Measurements from ENCODE around the gene FDPS.
"Not testable (repeated sequence)": the region's sequence is repeated elsewhere in the genome, so short reads cannot be mapped to it uniquely, and the experiment has no call there.

The FDPS gene

DNA sequence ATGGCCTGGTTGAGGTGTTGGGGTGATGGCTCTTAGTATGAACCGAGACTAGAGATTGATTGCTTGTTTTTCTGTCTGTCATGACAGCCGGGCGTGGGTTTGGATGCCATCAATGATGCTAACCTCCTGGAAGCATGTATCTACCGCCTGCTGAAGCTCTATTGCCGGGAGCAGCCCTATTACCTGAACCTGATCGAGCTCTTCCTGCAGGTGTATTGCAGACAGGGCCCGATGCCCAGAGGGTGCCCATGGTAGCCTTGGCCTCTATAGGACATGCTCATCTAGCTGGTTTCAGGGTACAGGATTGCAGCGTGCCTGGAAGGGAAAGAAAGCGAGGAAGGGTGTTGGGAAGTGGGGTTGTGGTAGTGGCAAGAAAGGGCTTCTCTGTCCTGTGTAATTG lies 9.4 kb downstream of the FDPS start:
- no peak for DNase-seq (ENCODE audit: extremely low read depth in 1 of 2, low read depth in 1 of 2)

DNA sequence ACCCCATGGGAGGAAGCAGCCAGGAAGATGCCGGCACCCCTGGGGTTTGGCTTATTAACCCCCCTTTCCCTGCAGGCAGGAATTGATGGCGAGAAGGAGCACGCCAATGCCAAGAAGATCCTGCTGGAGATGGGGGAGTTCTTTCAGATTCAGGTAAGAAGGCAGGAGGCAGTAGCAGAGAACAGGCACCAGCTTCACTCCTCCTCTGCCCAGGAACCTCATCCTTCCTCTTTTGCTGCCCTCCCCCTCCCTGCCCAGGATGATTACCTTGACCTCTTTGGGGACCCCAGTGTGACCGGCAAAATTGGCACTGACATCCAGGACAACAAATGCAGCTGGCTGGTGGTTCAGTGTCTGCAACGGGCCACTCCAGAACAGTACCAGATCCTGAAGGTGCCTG lies 10.9 kb downstream of the FDPS start:
- no peak for DNase-seq (ENCODE audit: extremely low read depth in 1 of 2, low read depth in 1 of 2)

DNA sequence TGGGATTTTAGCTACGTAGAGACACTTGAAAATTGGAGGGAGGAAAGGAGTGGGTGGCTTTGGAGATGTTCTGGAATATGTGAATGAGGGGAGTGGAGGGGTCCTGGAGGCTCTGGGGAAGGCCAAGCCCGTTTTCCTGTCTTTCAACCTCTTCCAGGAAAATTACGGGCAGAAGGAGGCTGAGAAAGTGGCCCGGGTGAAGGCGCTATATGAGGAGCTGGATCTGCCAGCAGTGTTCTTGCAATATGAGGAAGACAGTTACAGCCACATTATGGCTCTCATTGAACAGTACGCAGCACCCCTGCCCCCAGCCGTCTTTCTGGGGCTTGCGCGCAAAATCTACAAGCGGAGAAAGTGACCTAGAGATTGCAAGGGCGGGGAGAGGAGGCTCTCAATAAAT lies 11.6 kb downstream of the FDPS start:
- DNase-seq (ENCODE audit: extremely low read depth in 1 of 2, low read depth in 1 of 2): no peak

DNA sequence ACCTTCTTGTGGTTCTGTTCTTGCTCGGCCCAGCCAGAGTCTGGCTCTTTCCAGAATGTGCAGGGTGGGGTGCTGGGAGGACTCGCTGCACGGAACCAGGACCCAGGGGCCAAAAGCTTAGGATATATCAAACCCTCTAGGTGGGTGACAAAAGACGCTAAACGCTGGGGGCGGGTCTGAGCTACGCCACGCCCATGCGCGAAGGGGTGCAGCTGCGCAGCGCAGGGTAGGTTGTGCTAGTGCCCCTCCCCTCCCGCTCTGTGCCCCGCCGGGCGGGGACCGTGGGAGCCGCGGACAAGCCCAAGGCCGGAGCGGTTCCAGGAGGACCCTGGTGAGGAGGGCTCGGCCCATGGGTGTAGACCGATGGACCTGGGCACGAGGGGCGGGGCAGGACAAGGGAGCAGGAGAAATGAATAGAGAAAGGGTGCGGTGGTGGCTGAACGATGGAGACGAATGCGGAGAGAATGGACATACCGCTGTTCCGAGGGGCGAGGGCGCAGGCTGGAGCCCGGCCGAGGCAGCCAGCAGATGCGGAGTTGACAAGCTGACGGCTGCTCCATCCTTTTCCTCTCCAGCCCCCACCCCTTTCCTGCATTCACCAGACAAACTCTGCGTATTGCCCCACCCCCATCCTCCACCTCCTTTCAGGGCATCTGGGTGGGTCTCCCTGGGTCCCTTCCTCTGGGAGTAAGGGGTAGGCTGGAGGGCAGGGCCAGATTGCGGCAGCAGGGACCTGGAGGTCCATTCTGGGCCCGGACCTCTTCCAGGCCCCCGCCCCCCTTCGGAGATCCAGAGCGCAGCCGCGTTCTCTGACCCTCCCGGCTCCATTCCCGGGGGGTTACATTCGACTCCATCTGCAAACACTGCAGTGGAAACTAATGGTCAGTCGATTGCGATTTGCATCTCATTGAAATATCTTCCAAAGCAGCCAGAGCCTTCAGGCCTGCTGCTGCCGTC lies 12.3 kb downstream of the FDPS start, which contains the start of gene RUSC1:
Gene RUSC1, plus strand, starts transcription at position 234 of the 957 bp plus-strand sequence. CDS start 880 bp downstream, outside the sequence.
- peak; percentile 27 to 48 for DNase-seq (ENCODE audit: extremely low read depth in 1 of 2, low read depth in 1 of 2)

DNA sequence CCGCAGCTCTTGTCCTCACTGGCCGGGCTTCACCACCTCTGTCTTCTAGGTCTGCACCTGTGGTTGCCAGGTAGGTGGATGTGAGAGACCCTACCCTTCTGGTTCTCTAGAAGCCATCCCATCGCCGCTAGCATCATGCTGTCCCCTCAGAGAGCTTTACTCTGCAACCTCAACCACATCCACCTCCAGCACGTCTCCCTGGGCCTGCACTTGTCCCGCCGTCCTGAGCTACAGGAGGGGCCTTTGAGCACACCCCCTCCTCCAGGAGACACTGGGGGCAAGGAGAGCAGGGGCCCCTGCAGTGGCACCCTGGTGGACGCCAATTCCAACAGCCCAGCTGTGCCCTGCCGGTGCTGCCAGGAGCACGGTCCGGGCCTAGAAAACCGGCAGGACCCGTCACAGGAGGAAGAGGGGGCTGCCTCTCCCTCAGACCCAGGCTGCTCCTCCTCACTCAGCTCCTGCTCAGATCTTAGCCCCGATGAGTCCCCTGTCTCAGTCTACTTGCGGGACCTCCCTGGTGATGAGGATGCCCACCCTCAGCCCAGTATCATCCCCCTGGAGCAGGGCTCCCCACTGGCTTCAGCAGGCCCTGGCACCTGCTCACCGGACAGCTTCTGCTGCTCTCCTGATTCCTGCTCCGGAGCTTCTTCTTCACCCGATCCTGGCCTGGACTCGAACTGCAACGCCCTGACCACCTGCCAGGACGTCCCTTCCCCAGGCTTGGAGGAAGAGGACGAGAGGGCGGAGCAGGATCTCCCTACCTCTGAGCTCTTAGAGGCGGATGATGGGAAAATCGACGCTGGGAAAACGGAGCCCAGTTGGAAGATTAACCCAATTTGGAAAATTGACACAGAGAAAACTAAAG lies 13.2 kb downstream of the FDPS start:
- DNase-seq (ENCODE audit: extremely low read depth in 1 of 2, low read depth in 1 of 2): no peak

- no peak for DNase-seq (ENCODE audit: extremely low read depth in 1 of 2, low read depth in 1 of 2)
Observed at GRCh38 chr1:155322571-155322952, 13.9 kb downstream of the FDPS start.

GRCh38 chr1:155322953-155323728 lies 14.5 kb downstream of the FDPS start:
- DNase-seq (ENCODE audit: extremely low read depth in 1 of 2, low read depth in 1 of 2): peak; percentile 63 to 83

DNA sequence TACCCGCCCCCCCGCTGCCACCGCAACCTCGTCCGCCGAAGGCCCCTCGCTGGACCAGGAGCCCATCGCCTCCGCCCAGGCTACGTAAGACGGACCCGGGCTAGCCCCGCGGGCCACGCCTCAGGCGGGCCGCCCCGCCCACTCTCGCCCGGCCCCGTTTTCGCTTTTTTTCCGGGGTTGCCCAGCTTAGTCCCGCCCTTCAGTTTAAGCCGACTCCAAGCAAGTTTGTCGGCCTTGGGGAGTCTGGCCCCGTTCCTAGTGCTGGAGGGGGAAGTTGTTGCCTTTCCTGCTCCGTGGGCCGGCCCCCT lies 15.0 kb downstream of the FDPS start:
- peak; percentile 37 to 70 for DNase-seq (ENCODE audit: extremely low read depth in 1 of 2, low read depth in 1 of 2)

GRCh38 chr1:155324037-155324716 lies 15.5 kb downstream of the FDPS start:
- peak; percentile 68 to 77 for DNase-seq (ENCODE audit: extremely low read depth in 1 of 2, low read depth in 1 of 2)

DNA sequence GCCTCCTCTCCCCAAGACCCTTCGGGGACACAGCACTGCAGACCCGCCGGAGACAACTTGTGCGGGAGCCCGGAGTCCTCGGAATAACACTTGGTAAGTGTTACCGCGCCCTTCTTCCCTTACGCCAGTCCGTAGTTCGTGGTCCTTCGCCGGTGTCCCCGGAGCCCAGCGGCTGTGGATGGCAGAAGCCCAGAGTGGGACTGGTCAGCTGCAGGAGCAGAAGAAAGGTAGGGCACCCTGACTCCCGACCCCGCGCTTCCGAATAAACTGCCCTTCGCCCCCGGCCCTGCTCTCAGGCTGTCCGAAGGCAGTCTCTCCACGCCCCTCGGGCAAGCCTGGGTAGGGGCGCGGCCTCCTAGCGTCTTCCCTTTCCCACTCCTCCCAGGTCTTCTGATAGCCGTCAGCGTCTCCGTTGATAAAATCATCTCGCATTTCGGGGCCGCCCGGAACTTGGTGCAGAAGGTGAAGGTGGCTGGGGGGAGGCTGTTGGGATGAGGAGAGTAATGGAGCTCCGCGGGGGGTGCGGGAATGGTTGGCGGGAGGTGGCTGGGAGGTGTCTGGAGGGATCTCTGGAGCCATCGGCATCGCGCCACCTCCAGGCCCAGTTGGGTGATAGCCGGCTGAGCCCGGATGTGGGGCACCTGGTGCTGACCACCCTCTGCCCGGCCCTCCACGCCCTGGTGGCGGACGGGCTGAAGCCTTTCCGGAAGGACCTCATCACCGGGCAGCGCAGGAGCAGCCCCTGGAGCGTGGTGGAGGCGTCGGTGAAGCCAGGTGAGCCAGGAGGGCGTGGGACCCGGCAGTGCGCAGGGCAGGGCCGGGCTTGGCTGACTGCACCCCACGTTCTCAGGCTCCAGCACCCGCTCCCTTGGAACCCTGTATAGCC lies 16.3 kb downstream of the FDPS start:
- DNase-seq (ENCODE audit: extremely low read depth in 1 of 2, low read depth in 1 of 2): no peak

GRCh38 chr1:155325603-155325893 lies 16.9 kb downstream of the FDPS start:
- DNase-seq (ENCODE audit: extremely low read depth in 1 of 2, low read depth in 1 of 2): no peak

- no peak for DNase-seq (ENCODE audit: extremely low read depth in 1 of 2, low read depth in 1 of 2)
Observed at GRCh38 chr1:155326020-155326526, 17.4 kb downstream of the FDPS start.

- no peak for DNase-seq (ENCODE audit: extremely low read depth in 1 of 2, low read depth in 1 of 2)
Observed at GRCh38 chr1:155326631-155327037, 18.0 kb downstream of the FDPS start.

DNA sequence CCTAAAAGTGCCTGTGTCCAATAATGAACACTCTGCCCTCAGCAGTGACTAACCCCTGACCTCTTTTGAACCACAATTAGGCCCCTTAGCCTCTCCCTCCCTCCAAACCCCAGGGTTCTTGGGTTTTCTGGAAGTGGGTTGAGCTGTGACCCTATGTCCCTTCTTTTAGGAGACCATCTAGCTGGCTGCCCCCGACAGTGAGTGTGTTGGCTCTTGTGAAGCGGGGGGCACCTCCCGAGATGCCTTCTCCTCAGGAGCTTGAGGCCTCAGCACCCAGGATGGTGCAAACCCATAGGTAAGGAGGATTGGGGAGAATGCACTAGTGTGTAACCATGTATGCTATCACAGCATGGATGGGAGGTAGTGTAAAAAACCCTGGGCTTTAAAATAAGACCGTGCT lies 19.3 kb downstream of the FDPS start:
- no peak for DNase-seq (ENCODE audit: extremely low read depth in 1 of 2, low read depth in 1 of 2)

DNA sequence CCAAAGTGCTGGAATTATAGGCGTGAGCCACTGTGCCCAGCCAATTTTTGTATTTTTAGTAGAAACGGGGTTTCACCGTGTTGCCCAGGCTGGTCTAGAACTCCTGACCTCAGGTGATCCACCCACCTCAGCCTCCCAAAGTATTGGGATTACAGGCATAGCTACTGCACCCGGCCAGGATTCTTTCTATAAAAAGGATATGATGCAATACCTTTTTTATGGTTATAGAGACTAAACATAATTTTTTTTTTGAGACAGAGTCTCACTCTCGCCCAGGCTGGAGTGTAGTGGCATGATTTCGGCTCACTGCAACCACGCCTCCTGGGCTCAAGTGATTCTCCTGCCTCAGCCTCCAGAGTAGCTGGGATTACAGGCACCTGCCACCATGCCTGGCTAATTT lies 20.2 kb downstream of the FDPS start:
- DNase-seq (ENCODE audit: extremely low read depth in 1 of 2, low read depth in 1 of 2): not testable (repeated sequence)

DNA sequence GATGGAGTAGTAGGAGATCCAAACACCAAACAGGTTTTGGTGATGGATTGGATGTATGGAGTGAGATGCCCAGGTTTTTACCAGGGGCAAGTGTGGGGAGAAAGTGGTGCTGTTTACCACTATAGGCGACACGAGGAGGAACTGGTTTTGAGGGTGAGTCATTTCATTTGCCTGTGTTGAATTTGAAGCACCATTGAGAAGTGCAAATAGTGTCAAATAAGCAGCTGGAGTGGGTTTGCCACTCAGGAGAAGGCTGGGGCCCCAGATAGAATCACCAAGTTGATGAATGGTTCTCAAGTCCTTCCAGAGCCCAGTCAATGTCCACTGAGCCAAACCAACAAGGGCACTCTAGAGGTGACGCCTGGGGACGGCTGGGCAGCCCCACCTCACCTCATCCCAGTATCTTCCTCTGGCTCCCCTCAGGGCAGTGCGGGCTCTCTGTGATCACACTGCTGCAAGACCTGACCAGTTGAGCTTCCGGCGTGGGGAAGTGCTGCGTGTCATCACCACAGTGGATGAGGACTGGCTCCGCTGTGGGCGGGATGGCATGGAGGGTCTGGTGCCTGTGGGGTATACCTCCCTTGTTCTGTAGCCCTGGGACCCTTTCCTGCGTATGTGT lies 21.4 kb downstream of the FDPS start:
- DNase-seq (ENCODE audit: extremely low read depth in 1 of 2, low read depth in 1 of 2): no peak

- DNase-seq (ENCODE audit: extremely low read depth in 1 of 2, low read depth in 1 of 2): no peak
Observed at GRCh38 chr1:155334962-155335361, 26.3 kb downstream of the FDPS start.

GRCh38 chr1:155339515-155340097 lies 30.9 kb downstream of the FDPS start:
- no peak for DNase-seq (ENCODE audit: extremely low read depth in 1 of 2, low read depth in 1 of 2)

DNA sequence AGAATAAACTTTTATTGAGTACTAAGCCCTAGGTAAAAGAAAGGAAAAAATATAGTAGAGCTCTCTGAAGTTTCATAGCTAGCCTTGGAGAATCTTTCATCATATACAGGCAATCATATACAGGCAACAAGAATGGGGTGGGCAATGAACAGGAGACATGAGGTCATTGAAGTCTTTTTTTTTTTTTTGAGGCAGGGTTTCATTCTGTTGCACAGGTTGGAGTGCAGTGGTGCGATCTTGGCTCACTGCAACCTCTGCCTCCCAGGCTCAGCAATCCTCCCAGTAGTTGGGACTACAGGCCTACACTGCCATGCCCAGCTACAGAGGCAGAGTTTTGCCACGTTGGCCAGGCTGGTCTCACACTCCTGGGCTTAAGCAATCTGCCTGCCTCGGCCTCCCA lies 34.2 kb downstream of the FDPS start:
- DNase-seq (ENCODE audit: extremely low read depth in 1 of 2, low read depth in 1 of 2): no peak

Measured in activated CD8-positive, alpha-beta memory T cell treated with anti-CD3 and anti-CD28 coated beads for 1 hour (primary cell).